Measurements from ENCODE around the gene ZNF800.
"Not testable (repeated sequence)": the region's sequence is repeated elsewhere in the genome, so short reads cannot be mapped to it uniquely, and the experiment has no call there.

ZNF800 gene

GRCh38 chr7:127404286-127405072 is 12.0 kb upstream of the ZNF800 start:
- H3K27ac ChIP-seq, result no peak overlapping the region
- TF ChIP-seq CTCF (IDR thresholded peaks at IDR 0.05), result no peak
- DNase-seq (ENCODE audit: low spot score), result no peak
- H3K4me3 ChIP-seq, result no peak overlapping the region

GRCh38 chr7:127396184-127396583 is 3.7 kb upstream of the ZNF800 start:
- no peak for TF ChIP-seq CTCF (IDR thresholded peaks at IDR 0.05)
- DNase-seq (ENCODE audit: low spot score), result no peak
- Histone ChIP-seq H3K27ac (no peak overlapping the region), H3K4me3 (no peak overlapping the region)

GRCh38 chr7:127395104-127395503 is 2.6 kb upstream of the ZNF800 start:
- not testable (repeated sequence) for H3K4me3 ChIP-seq; DNase-seq (ENCODE audit: low spot score); H3K27ac ChIP-seq

- no peak for DNase-seq (ENCODE audit: low spot score)
- no peak for TF ChIP-seq CTCF (IDR thresholded peaks at IDR 0.05)
- peak overlapping the region; percentile 94 for H3K4me3 ChIP-seq
- H3K27ac ChIP-seq, result peak overlapping the region; percentile 94 to 96
Observed at GRCh38 chr7:127393368-127394058, 1.0 kb upstream of the ZNF800 start.

- TF ChIP-seq CTCF (IDR thresholded peaks at IDR 0.05), result no peak
- DNase-seq (ENCODE audit: low spot score), result peak; percentile 76
- peak overlapping the region; percentile 94 to 96 for H3K27ac ChIP-seq
Observed at GRCh38 chr7:127392182-127392565, 334 bp downstream of the ZNF800 start.

GRCh38 chr7:127391591-127392181 is 822 bp downstream of the ZNF800 start:
- DNase-seq (ENCODE audit: low spot score), result peak; percentile 71
- no peak for TF ChIP-seq CTCF (IDR thresholded peaks at IDR 0.05)
- peak overlapping the region; percentile 94 for H3K4me3 ChIP-seq
- peak overlapping the region; percentile 94 to 96 for H3K27ac ChIP-seq

More at GRCh38 chr7:127392182-127392565, 334 bp downstream of the ZNF800 start:
- H3K4me3 ChIP-seq, result peak overlapping the region; percentile 94

- no peak for TF ChIP-seq CTCF (IDR thresholded peaks at IDR 0.05)
- Histone ChIP-seq H3K4me3 (peak overlapping the region; percentile 94), H3K27ac (peak overlapping the region in 1 of 2 donors; percentile 96)
- no peak for DNase-seq (ENCODE audit: low spot score)
Observed at GRCh38 chr7:127390817-127391590, 1.5 kb downstream of the ZNF800 start.

All from coronary artery (tissue), 2 donors.